H54 (cell line): ENCODE measurements around the gene ATXN1.
"Not testable (repeated sequence)": the region's sequence is repeated elsewhere in the genome, so short reads cannot be mapped to it uniquely, and the experiment has no call there.

Source experiments
- DNase-seq: peaks from one replicate; pipeline ENCODE4 v3.0.0; 2011; ENCODE audit warnings: low spot score, mixed read lengths; ENCODE audit not compliant: insufficient read length
- FAIRE-seq: peaks from 3 replicates; lab custom pipeline; 2011; peaks lifted over from hg19 to GRCh38; lab: Jason Lieb, UNC
- POLR2A ChIP-seq: IDR thresholded peaks from 2 replicates; pipeline ENCODE4 v1.6.1; 2011; ENCODE audit warnings: low read depth, mild to moderate bottlenecking, low read length

The ATXN1 gene

DNA sequence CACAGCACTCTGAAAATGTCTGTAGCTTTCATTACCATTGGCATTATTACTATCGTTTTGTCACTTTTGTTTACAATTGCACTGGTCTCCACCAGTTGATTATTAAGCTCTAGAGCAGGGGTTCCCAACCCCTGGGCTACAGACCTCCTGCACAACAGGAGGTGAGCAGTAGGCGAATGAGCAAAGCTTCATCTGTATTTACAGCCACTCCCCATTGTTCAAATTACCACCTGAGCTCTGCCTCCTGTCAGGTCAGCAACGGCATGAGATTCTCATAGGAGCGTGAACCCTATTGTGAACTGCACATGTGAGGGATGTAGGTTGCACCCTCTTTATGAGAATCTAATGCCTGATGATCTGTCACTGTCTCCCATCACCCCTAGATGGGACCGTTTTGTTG, 126.4 kb downstream of the ATXN1 start:
- FAIRE-seq (no peak), DNase-seq (no peak)
- no peak for TF ChIP-seq POLR2A

DNA sequence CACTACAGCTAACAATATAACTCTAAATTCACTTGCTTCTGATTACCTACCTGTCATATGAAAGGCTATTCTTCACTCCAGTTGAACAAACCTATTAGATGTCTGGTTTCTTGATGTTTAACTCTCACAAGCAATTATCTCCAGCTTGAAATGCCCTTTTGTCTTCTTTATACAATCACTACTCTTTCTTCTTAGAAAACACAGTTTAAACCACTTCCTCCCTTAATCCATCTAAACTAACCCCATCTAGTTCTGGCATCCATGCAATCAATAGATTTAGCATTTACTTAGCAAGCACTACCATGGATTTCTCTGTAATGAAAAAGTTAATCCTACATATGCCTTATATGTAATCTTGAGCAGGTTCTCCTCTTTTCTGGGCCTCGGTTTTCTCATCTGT, 127.3 kb downstream of the ATXN1 start:
- DNase-seq (no peak), FAIRE-seq (no peak)
- TF ChIP-seq POLR2A = no peak

DNA sequence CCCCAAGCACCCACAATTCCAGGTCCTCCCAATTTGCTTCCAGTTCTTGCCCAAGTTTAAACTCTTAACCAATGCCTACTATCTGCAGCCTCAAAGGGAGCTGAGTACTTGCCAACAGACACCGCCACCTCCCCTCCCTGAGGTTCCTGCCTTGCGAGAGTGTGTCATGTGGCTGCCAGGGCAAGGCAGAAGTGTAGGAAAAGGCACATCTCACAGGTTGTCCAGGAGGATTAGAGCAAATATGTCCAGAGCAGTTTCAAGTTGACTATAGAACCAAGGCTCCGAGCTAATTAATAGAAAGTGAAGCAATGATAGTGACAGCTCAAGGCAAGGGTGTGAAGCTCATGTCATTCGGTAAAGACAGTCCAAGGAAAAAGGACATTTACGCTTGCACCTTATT, 127.8 kb downstream of the ATXN1 start:
- FAIRE-seq = no peak
- DNase-seq = no peak

DNA sequence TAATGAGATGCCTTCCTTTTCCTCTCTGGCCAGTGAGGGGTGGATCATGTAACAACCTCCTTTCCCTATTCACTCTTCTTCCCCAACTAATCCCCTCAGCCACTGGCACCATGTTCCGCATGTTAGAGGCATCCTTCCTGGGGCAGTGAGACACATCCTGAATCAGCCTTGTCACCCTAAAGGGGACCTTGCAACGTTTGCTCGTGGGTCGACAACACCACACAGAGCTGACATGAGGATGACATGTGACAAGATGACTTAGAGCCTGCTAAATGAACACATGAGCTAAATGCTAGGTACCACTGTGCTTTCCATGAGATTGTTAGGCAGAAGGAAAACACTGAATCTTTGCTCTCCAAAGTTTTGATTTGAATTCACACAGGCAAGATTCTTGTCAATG, 129.2 kb downstream of the ATXN1 start:
- no peak for TF ChIP-seq POLR2A
- FAIRE-seq = no peak
- no peak for DNase-seq

More for the DNA sequence above, 127.8 kb downstream of the ATXN1 start:
- TF ChIP-seq POLR2A = no peak

DNA sequence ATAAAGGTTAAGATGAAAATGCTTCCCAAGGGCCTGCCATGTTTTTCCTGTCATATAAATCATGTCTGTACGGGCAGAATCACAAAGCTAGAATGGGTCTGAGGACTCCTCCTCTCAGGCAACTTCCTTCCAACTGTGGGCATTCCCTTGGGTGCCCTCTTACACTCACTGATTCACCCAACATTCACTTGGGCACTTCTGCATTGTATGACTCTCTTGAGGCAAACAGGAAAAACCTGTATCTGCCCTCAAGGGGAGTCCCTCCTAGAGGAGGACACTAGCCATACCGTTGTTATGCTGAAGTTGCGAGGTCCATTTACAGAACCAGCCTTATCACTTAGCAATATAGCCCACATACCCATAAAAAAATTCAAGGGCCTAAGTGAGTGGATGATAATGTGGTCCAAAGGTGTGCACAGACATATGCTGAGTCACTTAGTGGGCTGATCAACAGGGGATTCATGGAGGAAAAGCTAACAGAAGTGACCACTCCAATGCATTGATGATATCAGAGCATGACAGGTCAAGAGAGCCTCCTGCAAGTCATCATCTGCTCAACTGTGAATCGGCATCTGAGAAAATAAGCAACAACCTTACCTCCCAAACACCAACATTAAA, 131.1 kb downstream of the ATXN1 start:
- no peak for DNase-seq
- no peak for FAIRE-seq
- no peak for TF ChIP-seq POLR2A

DNA sequence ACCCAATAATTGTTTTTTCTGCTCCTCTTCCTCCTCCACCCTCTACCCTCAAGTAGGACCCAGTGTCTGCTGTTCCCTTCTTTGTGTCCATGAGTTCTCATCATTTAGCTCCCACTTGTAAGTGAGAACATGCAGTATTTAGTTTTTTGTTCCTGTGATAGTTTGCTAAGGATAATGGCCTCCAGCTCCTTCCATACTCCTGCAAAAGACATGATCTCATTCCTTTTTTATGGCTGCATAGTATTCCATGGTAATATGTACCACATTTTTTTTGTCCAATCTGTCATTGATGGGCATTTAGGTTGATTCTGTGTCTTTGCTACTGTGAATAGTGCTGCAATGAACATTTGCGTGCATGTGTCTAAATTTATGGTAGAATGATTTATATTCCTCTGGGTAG, 132.7 kb downstream of the ATXN1 start:
- DNase-seq, FAIRE-seq: not testable (repeated sequence)

DNA sequence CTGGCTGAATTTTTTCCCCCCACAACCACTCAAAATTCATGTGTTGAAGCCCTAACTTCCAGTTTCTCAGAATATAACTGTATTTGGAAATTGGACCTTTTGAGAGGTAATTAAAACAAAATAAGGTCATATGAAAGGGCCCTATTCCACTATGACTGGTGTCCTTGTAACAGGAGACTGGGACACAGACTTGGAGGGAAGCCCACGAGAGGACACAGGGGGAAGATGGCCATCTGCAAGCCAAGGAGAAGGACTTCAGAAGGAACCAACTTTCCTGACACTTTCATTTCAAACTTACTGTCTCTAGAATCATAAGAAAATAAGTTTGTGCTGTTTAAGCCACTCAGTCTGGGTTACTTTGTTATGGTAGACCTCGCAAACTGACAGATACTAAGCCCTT, 134.6 kb downstream of the ATXN1 start:
- DNase-seq (no peak), FAIRE-seq (no peak)
- no peak for TF ChIP-seq POLR2A

DNA sequence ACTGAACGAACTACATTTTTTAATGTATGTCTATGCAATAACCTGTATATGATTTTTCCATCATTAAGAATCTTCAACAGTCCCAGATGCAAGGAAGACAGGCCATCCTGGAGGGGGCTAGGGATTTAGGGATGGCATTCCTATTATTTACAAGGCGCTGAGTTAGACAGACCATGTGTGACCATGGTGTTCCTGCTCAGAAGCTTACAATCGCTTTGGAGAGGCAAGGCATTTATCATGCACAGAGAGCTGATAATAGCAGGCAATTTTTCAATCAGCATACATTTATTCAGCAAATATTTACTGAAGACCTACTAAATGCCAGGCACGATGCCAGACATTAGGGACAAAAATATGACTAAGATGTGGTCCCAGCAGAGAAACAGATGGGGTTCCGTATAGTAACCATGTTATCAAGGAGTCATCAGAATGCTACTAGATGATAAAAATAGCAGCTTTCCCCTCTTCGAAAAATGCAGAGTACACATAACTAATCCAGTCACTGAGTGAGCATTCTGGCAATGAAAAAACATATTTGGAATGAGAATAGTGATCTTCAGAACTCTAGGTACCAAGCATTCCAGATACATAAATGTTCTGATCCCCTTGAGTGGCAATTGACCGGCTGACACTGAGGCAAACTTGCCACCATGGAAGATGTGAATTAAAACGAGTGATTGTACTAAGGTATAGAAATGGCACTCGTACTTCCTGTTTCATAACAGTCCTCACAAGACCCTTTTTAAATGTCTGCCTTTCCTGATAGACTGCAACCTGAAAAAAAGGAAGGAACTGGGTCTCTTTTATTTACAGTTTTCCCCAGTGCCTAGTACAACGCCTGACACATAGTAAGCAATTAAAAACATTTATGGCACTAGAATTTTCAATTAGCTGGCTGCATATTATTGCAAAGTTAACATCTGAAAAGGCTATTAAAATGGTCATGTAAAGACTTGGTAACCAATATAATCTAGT, 135.7 kb downstream of the ATXN1 start:
- no peak for DNase-seq
- TF ChIP-seq POLR2A = no peak
- FAIRE-seq = peak; percentile 55

DNA sequence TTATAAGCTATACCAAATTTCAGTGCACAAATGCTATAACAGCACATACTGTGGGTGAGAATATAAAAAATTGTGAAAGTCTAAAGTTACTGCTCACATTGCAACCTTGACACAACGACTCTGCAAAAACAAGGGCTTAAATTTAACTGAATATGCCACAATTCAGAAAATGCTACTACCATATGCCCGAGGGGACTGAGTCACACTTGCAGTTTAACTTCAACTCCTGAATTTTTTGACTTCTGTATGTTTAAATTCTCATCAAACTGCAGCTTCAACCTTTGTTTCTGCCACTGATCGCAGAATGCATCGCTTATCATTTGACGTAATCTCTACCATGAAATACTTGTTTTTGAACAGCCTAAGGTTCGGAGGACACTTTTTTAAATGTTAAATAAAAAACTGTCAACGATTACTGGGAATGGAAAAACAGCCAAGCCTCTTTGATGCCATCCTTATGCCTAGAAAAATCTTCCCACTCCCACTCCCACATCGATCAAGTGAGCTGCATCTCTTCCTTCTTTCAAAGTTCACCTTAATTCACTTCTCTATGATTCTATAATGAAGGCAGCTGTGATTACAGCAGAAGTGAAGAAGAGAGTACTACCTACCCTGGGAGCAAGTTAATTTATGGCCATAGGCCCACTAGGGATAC, 136.5 kb downstream of the ATXN1 start:
- FAIRE-seq (peak; percentile 27), DNase-seq (no peak)
- no peak for TF ChIP-seq POLR2A

DNA sequence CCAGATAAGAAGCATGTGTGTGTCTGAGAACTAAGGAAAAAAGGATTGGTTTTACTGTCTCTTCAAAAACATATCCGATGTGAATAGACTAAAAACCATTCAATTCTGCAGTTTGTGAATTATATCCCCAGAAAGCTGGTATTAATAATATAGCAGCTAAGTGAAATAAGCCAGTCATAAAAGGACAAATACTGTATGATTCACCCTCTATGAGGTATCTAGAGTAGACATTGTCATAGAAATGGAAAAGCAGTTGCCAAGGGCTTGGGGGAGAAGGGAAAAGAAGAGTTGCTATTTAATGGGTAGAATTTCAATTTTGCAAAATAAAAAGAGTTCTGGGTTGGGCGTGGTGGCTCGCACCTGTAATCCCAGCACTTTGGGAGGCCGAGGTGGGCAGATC, 137.5 kb downstream of the ATXN1 start:
- TF ChIP-seq POLR2A = no peak
- FAIRE-seq (peak; percentile 55), DNase-seq (no peak)

DNA sequence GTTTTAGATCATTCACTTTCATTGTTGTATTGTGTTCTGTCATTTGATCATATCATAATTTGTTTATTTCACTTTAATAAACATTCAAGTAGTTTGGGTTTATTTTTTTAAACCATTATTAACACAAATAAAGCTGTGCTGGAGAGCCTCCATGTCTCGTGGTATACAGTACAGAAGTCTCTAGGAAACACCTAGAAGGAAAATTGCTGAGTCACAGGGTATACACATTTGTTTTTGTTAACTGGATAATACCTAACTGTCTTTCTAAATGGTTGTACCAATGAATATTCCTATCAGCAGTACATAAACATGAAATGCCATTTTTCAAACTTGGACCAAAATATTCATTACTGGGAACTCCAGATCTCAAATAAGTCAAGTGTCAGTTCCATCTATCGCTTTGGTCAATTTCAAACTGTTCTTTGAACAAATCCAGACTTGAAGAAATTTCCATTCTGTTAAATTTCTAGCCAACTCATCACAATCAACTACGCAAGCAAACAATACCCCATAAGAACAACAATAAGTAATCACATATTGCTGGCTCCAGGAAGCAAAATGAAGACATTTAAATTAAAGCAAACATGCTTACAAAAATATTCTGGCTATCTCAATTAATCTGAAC, 138.1 kb downstream of the ATXN1 start:
- no peak for TF ChIP-seq POLR2A
- FAIRE-seq (peak; percentile 84), DNase-seq (no peak)

DNA sequence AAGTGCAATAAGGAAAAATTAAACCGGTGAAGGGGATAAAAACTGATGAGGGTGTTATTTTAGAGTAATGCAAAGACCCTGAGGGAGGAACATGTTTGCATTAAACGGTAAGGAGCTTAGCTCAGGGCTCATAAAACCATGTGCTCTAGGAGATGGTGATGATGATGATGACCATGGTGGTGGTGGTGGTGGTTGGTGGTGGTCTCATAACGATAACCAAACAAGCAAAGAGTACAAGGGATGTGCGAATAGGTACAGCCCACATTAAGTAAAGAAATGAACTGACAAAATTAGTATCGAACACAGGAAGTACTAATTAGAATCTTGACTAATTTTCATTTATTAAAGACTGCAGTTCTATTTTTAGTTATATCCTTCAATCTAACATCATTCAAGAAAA, 139.1 kb downstream of the ATXN1 start:
- DNase-seq = no peak
- TF ChIP-seq POLR2A = no peak
- no peak for FAIRE-seq

DNA sequence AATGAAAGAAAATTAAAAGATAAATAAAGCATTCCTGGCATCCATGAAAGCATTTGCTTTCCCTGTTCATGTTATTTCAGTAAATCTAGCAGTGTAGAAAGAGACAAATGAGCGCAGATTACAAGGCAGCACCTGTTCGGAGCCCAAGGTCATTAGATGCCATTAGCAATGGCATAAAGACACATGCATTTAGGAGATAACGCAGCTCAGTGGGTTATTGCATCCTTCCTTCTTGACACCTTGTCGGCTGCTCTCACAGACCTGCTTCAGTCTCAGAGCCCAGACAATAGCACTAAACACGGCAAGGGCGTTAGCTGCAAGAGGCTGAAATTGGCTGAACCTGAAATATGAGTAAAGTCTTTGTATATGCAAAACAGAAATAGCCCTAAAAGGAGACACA, 140.3 kb downstream of the ATXN1 start:
- TF ChIP-seq POLR2A = no peak
- FAIRE-seq = no peak
- no peak for DNase-seq

DNA sequence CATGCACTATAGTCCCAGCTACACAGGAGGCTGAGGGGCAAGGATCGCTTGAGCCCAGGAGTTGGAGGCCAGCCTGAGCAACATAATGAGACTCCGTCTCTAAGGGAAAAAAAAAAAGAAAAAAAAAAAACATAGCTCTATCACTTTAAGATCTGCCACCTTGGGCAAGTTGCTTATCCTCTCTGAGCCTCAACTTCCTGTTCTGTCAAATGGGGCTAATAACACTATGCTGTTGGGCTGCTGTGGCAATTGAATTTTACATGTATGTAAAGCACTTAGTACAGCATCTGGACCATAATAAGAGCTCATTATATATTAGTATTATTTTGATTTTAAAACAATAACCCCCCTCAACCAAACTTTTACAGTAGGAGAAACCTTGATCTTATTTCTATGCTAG, 141.5 kb downstream of the ATXN1 start:
- no peak for DNase-seq
- no peak for TF ChIP-seq POLR2A
- FAIRE-seq = no peak
